PFSK-1 (cell line): Measurements from ENCODE around the gene CFAP61.

ENCODE experiments used
- FOXP2 ChIP-seq: optimal IDR thresholded peaks from 2 replicates; pipeline ENCODE3; 2011; ENCODE audit warnings: borderline replicate concordance, control low read depth, inconsistent platforms; ENCODE audit not compliant: insufficient read depth; ENCODE audit errors: extremely low read length, extremely low read depth
- POLR2AphosphoS5 ChIP-seq: IDR thresholded peaks from 2 replicates; pipeline ENCODE4 v1.6.1; 2012; ENCODE audit warnings: low read depth, mild to moderate bottlenecking, control low read depth, low read length, moderate library complexity
- REST ChIP-seq, 2 experiments: IDR thresholded peaks; 2 replicates each; pipeline versions ENCODE4 v1.6.1 to v1.8.0; 2011 to 2012; ENCODE audit warnings: low read depth in 2 of 2, low read length in 2 of 2, control low read depth in 1 of 2, inconsistent platforms in 1 of 2, mild to moderate bottlenecking in 1 of 2, moderate library complexity in 1 of 2; ENCODE audit not compliant: insufficient read depth in 1 of 2
- SIN3A ChIP-seq: IDR thresholded peaks from 2 replicates; pipeline ENCODE4 v1.6.1; 2012; ENCODE audit warnings: mild to moderate bottlenecking, low read length, moderate library complexity, borderline replicate concordance; ENCODE audit not compliant: insufficient read depth
- TAF1 ChIP-seq: IDR thresholded peaks from 2 replicates; pipeline ENCODE4 v1.6.1; 2012; ENCODE audit warnings: low read length, control low read depth, borderline replicate concordance; ENCODE audit not compliant: insufficient read depth

CFAP61 gene

DNA sequence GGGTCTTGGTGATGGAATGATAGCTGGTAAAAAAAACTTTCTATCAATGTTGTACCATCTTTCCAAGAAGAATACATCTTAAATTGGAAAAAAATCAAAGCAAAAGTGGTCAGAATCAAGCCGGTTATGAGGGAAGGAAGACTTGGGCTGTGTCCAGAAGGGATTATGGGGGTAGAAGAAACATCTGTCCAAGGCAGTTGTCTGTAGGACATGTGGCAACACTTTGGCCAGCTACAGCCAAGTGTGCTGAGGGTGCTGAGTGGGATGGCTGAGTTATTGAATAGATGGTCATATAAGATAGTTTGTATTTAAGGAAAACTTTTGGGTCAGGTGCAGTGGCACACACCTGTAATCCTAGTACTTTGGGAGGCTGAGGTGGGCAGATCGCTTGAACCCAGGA is 354.0 kb downstream of the CFAP61 start:
- TF ChIP-seq REST (IDR thresholded peaks at IDR 0.05; ENCODE audit: insufficient read depth in 1 of 2, low read depth in 2 of 2, low read length in 2 of 2) = no peak
- no peak for TF ChIP-seq FOXP2
- no peak for TF ChIP-seq SIN3A
- no peak for TF ChIP-seq POLR2AphosphoS5
- no peak for TF ChIP-seq TAF1

GRCh38 chr20:20407891-20408805 is 355.8 kb downstream of the CFAP61 start:
- TF ChIP-seq TAF1 = no peak

- TF ChIP-seq FOXP2 (no peak), SIN3A (no peak), TAF1 (no peak), POLR2AphosphoS5 (no peak), REST (IDR thresholded peaks at IDR 0.05; ENCODE audit: insufficient read depth in 1 of 2, low read depth in 2 of 2, low read length in 2 of 2) (no peak)
Measured at GRCh38 chr20:20409331-20409730, 357.0 kb downstream of the CFAP61 start.
